Stimulated activated CD8-positive, alpha-beta memory T cell treated with anti-CD3 and anti-CD28 coated beads, Interleukin-7, amount 100 ng/mL, for 48 hours (primary cell): ENCODE results near the gene ACCSL.

ENCODE experiments used
- DNase-seq, 2 donors: peaks; one replicate each; pipeline ENCODE4 v3.0.0-alpha.2; 2020; ENCODE audit warnings: low read depth in 1 of 2; ENCODE audit errors: extremely low read depth in 1 of 2

The ACCSL gene

GRCh38 chr11:44047931-44048431 lies at the start of gene ACCSL:
ACCSL (plus strand) TSS chr11:44047981; CDS start chr11:44048037, 56 bp downstream.
- DNase-seq, result no peak

- DNase-seq, result no peak
Observed at GRCh38 chr11:43998308-43998707, 49.5 kb upstream of the ACCSL start.

GRCh38 chr11:44000731-44001130 lies 47.0 kb upstream of the ACCSL start:
- no peak for DNase-seq

GRCh38 chr11:44002191-44003093 lies 45.3 kb upstream of the ACCSL start:
- no peak for DNase-seq

GRCh38 chr11:44003736-44004451 lies 43.9 kb upstream of the ACCSL start:
- DNase-seq, result no peak

- no peak for DNase-seq
Observed at GRCh38 chr11:44004452-44005062, 43.2 kb upstream of the ACCSL start.

- no peak for DNase-seq
Observed at GRCh38 chr11:44005063-44005701, 42.6 kb upstream of the ACCSL start.

GRCh38 chr11:44005956-44006355 lies 41.8 kb upstream of the ACCSL start:
- no peak for DNase-seq

GRCh38 chr11:44006917-44007361 lies 40.8 kb upstream of the ACCSL start:
- DNase-seq, result no peak

- no peak for DNase-seq
Observed at GRCh38 chr11:44007481-44008087, 40.2 kb upstream of the ACCSL start.

GRCh38 chr11:44008088-44008501 lies 39.7 kb upstream of the ACCSL start:
- DNase-seq, result no peak

- DNase-seq, result no peak
Observed at GRCh38 chr11:44008698-44009097, 39.1 kb upstream of the ACCSL start.

GRCh38 chr11:44010789-44011251 lies 37.0 kb upstream of the ACCSL start:
- no peak for DNase-seq

GRCh38 chr11:44011797-44012196 lies 36.0 kb upstream of the ACCSL start:
- DNase-seq, result no peak

- no peak for DNase-seq
Observed at GRCh38 chr11:44014968-44015623, 32.7 kb upstream of the ACCSL start.

- no peak for DNase-seq
Observed at GRCh38 chr11:44015624-44016007, 32.2 kb upstream of the ACCSL start.

- no peak for DNase-seq
Observed at GRCh38 chr11:44016131-44016530, 31.6 kb upstream of the ACCSL start.

- no peak for DNase-seq
Observed at GRCh38 chr11:44016546-44017442, 31.0 kb upstream of the ACCSL start.
